Loucy (cell line): ENCODE results near the gene MAPK8IP2.

Source experiments
- H2AFZ ChIP-seq: fragments of 200-600 bp; sonication (generic); 2 replicates; pipeline ENCODE4 v1.6.0; 2016; ENCODE audit warnings: antibody characterized with exemption, mild to moderate bottlenecking, low read length, moderate library complexity
- H3F3A ChIP-seq: fragments of 200-600 bp; 2 replicates; pipeline ENCODE4 v1.6.0; 2016; ENCODE audit warnings: antibody characterized with exemption, low read depth, mild to moderate bottlenecking
- H3K27me3 ChIP-seq: fragments of 200-600 bp; sonication (generic); 2 replicates; pipeline ENCODE4 v1.6.1; 2014; ENCODE audit warnings: low read length, mild to moderate bottlenecking; ENCODE audit not compliant: insufficient read depth, poor library complexity, severe bottlenecking
- H3K36me3 ChIP-seq: fragments of 200-600 bp; sonication (generic); 2 replicates; pipeline ENCODE4 v1.6.1; 2016; ENCODE audit warnings: low read length; ENCODE audit not compliant: insufficient read depth
- H3K4me1 ChIP-seq: fragments of 200-600 bp; sonication (generic); 2 replicates; pipeline ENCODE4 v1.5.1; 2014; ENCODE audit warnings: low read length, mild to moderate bottlenecking; ENCODE audit not compliant: insufficient read depth, poor library complexity, severe bottlenecking
- H3K4me2 ChIP-seq: fragments of 200-600 bp; sonication (generic); 2 replicates; pipeline ENCODE4 v1.6.0; 2014; ENCODE audit warnings: antibody characterized with exemption, low read length, low read depth, mild to moderate bottlenecking; ENCODE audit not compliant: poor library complexity, severe bottlenecking
- H3K4me3 ChIP-seq: fragments of 200-600 bp; sonication (generic); 2 replicates; pipeline ENCODE4 v1.5.1; 2014; ENCODE audit warnings: low read length, mild to moderate bottlenecking, mixed read lengths; ENCODE audit not compliant: poor library complexity, severe bottlenecking
- H3K79me2 ChIP-seq: fragments of 200-600 bp; sonication (generic); 2 replicates; pipeline ENCODE4 v1.6.1; 2014; ENCODE audit warnings: low read length; ENCODE audit not compliant: insufficient read depth
- H3K9ac ChIP-seq: fragments of 200-600 bp; sonication (generic); 2 replicates; pipeline ENCODE4 v1.6.0; 2014; ENCODE audit warnings: mild to moderate bottlenecking, low read depth, low read length, moderate library complexity; ENCODE audit not compliant: poor library complexity, severe bottlenecking
- H3K9me2 ChIP-seq: fragments of 200-600 bp; sonication (generic); replicated peaks from 2 replicates; pipeline ENCODE4 v1.6.1; 2016; ENCODE audit warnings: low read depth, low read length, mixed read lengths
- H3K9me3 ChIP-seq: fragments of 200-600 bp; sonication (generic); 2 replicates; pipeline ENCODE4 v1.6.1; 2014; ENCODE audit warnings: mild to moderate bottlenecking, antibody characterized with exemption, low read length, low read depth; ENCODE audit not compliant: insufficient read depth
- H4K20me1 ChIP-seq: fragments of 200-600 bp; sonication (generic); 2 replicates; pipeline ENCODE4 v1.6.0; 2014; ENCODE audit warnings: antibody characterized with exemption, low read length, mild to moderate bottlenecking; ENCODE audit not compliant: insufficient read depth, poor library complexity, severe bottlenecking
- CTCF ChIP-seq: fragments of 200-600 bp; sonication (generic); conservative IDR thresholded peaks from 2 replicates; pipeline ENCODE4 v1.5.1; 2014; ENCODE audit warnings: mild to moderate bottlenecking, antibody characterized with exemption, low read length
- EZH2phosphoT487 ChIP-seq: fragments of 200-600 bp; IDR thresholded peaks from 2 replicates; pipeline ENCODE4 v1.6.1; 2018; ENCODE audit warnings: antibody characterized with exemption, mild to moderate bottlenecking, moderate library complexity, borderline replicate concordance

The MAPK8IP2 gene

GRCh38 chr22:50595189-50595588, 5.4 kb upstream of the MAPK8IP2 start:
- no peak overlapping the region for H3K4me3 ChIP-seq
- H3F3A ChIP-seq = no peaks in the 10 kb centered on the region
- H3K27me3 ChIP-seq = no peaks in the 10 kb centered on the region
- no peaks in the 10 kb centered on the region for H3K79me2 ChIP-seq
- no peaks in the 10 kb centered on the region for H4K20me1 ChIP-seq
- H3K9me3 ChIP-seq = no peaks in the 10 kb centered on the region
- H2AFZ ChIP-seq = no peak overlapping the region
- no peak overlapping the region for H3K4me2 ChIP-seq
- H3K9ac ChIP-seq = no peak overlapping the region
- TF ChIP-seq CTCF (no peak), EZH2phosphoT487 (no peak)
- H3K9me2 ChIP-seq = no peaks in the 10 kb centered on the region
- no peaks in the 10 kb centered on the region for H3K36me3 ChIP-seq
- no peaks in the 10 kb centered on the region for H3K4me1 ChIP-seq

- TF ChIP-seq CTCF (no peak), EZH2phosphoT487 (no peak)
- H3K27me3 ChIP-seq = no peaks in the 10 kb centered on the region
- no peak overlapping the region for H3K4me3 ChIP-seq
- no peak overlapping the region for H3K4me2 ChIP-seq
- no peaks in the 10 kb centered on the region for H3K36me3 ChIP-seq
- H4K20me1 ChIP-seq = no peaks in the 10 kb centered on the region
- no peaks in the 10 kb centered on the region for H3K4me1 ChIP-seq
- no peaks in the 10 kb centered on the region for H3K9me3 ChIP-seq
- no peaks in the 10 kb centered on the region for H3K9me2 ChIP-seq
- no peak overlapping the region for H2AFZ ChIP-seq
- no peaks in the 10 kb centered on the region for H3K79me2 ChIP-seq
- no peak overlapping the region for H3K9ac ChIP-seq
- H3F3A ChIP-seq = no peaks in the 10 kb centered on the region
These were observed 3.5 kb upstream of the MAPK8IP2 start for GRCh38 chr22:50597097-50597496.

- no peaks in the 10 kb centered on the region for H3F3A ChIP-seq
- no peaks in the 10 kb centered on the region for H3K9me3 ChIP-seq
- H3K79me2 ChIP-seq = no peaks in the 10 kb centered on the region
- H3K9ac ChIP-seq = no peak overlapping the region
- H3K4me1 ChIP-seq = no peaks in the 10 kb centered on the region
- TF ChIP-seq CTCF = no peak
- no peak for TF ChIP-seq EZH2phosphoT487
- H2AFZ ChIP-seq = no peak overlapping the region
- no peaks in the 10 kb centered on the region for H4K20me1 ChIP-seq
- H3K9me2 ChIP-seq = no peaks in the 10 kb centered on the region
- no peaks in the 10 kb centered on the region for H3K27me3 ChIP-seq
- H3K4me3 ChIP-seq = no peak overlapping the region
- no peaks in the 10 kb centered on the region for H3K36me3 ChIP-seq
- no peak overlapping the region for H3K4me2 ChIP-seq
These were observed 657 bp upstream of the MAPK8IP2 start for GRCh38 chr22:50599816-50600455.
